HG03342 (cell line): ENCODE results near the gene ANKRD49.
A peak's percentile ranks its signal among the peaks of the same experiment; 100 is the strongest.

Experiments used
- ATAC-seq: cut with Tn5 transposase; IDR thresholded peaks from one replicate; pipeline ENCODE4 v1.9.1; 2021; ENCODE audit warnings: mild to moderate bottlenecking, moderate library complexity; ENCODE audit not compliant: unreplicated experiment

Gene ANKRD49

GRCh38 chr11:94539420-94539819 lies 45.6 kb downstream of the ANKRD49 start:
- no peak for ATAC-seq

- ATAC-seq: peak; percentile 78
Measured at GRCh38 chr11:94543695-94544645, 50.2 kb downstream of the ANKRD49 start, which contains the start of gene FUT4. Gene FUT4 (plus strand): TSS chr11:94543921. CDS start chr11:94544134, 213 bp downstream.

GRCh38 chr11:94544646-94545263 lies 51.0 kb downstream of the ANKRD49 start:
- ATAC-seq: no peak

GRCh38 chr11:94545264-94546161 lies 51.7 kb downstream of the ANKRD49 start:
- no peak for ATAC-seq

DNA sequence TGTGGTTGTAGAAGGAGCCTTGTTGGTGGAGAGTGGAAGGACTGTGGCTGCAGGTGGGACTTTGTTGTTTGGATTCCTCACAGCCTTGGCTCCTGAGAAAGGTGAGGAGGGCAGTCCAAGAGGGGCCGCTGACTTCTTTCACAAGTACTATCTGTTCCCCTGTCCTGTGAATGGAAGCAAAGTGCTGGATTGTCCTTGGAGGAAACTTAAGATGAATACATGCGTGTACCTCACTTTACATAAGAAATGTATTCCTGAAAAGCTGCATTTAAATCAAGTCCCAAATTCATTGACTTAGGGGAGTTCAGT lies 52.3 kb downstream of the ANKRD49 start:
- ATAC-seq: no peak

- ATAC-seq: no peak
Measured at GRCh38 chr11:94546886-94547285, 53.1 kb downstream of the ANKRD49 start.

DNA sequence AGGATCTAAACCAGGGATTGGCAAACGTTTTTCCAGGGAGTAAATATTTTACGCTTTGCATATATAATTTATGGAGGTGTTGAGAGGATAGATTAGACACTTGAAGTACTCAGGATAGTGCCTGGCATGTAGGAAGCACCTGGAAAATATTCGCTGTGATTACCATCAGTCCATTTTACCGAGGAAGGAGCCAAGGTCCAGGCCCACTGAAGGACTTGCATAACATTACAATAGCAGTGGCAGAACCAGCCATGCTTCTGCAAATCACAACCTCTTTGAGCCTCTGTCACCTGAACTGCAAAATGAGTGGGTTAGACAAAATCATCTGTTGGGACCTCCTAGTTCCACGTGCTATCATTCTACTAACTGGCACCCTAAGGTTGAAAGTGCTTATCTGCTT lies 55.4 kb downstream of the ANKRD49 start:
- no peak for ATAC-seq
